DMS153 treated with DMSO at 0.1 percent for 48 hours (cell line): ENCODE data around the gene SP2.
A peak's percentile ranks its signal among the peaks of the same experiment; 100 is the strongest.

ENCODE experiments used
- DNase-seq: peaks from one replicate; lab custom pipeline; 2025; ENCODE audit not compliant: unreplicated experiment; lab: John Stamatoyannopoulos, UW

The SP2 gene

GRCh38 chr17:47895856-47896671 lies at the start of gene SP2:
Gene SP2, plus strand, starts transcription at chr17:47896236. Its CDS starts 51 bp downstream, at chr17:47896287.
- peak; percentile 100 for DNase-seq

GRCh38 chr17:47846716-47847340 lies 49.2 kb upstream of the SP2 start:
- DNase-seq: no peak

GRCh38 chr17:47847341-47848197 lies 48.5 kb upstream of the SP2 start:
- DNase-seq: no peak

DNA sequence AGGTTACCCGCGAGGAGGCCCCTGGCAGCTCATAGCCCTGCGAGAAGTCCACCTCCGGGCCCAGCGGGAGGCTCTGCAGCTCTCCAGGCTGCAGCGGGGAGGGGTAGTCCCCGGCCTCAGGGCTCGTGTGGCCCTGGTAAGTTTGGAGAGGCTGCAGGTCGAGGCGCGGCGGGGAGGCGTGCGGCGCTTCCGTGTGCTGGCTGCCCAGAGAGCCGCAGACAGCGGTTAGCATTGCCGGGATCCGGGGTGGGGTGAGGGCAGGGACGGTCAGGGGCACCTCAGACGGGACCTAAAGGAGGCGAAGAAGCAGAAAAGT lies 47.9 kb upstream of the SP2 start:
- no peak for DNase-seq

GRCh38 chr17:47850373-47850691 lies 45.7 kb upstream of the SP2 start:
- no peak for DNase-seq

- DNase-seq: peak; percentile 63
Observed at GRCh38 chr17:47850692-47851573, 45.1 kb upstream of the SP2 start, which contains the start of gene SP6. Gene SP6, minus strand, starts transcription at chr17:47851163. Its CDS starts 2,734 bp downstream, at chr17:47848429.

GRCh38 chr17:47851764-47852112 lies 44.3 kb upstream of the SP2 start:
- DNase-seq: no peak

DNA sequence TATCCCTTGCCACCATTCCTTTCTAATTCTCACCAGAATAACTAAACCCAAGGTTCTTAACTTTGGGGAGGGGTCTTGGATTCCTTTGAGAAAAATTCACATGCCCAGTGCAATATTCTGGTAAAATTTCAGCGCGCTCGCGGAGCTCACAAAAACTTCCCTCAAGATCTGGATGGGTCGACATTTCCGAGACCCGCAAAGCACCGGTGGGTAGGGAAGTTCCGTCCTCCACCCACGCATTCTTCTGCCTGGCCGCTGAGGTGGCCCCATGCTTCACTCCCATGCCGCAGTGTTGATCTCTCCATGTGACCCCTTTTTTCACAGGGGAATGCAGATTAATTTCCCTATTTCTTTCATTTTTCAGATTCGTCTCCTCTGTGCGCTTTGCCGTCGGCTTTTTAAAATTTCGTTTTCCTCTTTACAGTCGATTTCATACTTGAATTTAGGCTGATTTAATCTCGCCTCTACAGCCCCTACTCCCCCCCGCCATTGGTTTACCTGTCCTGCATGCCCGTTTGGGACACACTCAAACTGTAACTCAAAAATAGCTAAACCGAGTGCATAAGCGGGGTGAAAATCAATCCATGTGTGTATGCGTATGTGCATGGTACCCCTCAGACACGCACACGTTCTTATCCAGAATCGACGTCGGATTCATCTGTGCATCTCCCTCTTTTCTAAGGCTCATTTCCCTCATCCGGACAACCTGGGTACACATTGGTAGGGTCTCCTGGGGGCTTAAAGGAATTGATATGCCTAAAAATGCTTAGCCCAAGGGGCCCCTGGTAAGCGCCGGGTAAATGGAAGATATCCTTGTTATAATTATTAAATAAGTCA lies 43.7 kb upstream of the SP2 start:
- no peak for DNase-seq

- no peak for DNase-seq
Observed at GRCh38 chr17:47853616-47854015, 42.4 kb upstream of the SP2 start.

DNA sequence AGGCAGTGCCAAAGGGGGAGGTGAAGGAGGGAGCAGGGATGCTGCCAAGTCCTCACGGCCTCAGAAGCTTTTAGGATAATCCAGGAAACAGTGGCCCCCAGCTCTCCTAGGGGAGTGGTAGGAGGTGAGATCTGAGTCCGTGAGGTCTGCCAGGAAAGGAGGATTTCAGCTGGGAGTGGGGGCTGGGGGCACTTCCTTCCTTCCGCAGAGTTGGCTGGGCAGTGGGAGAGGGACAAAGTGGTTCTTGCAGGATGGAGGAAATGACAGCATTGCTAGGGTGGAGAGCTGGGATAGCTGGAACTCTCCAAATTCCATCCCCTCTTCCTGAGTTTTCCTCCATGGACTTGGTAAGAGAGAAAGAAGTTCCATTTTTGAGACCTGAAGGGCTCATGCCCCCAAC lies 40.3 kb upstream of the SP2 start:
- DNase-seq: no peak

- no peak for DNase-seq
Observed at GRCh38 chr17:47856830-47857229, 39.2 kb upstream of the SP2 start.

- no peak for DNase-seq
Observed at GRCh38 chr17:47857551-47858455, 38.2 kb upstream of the SP2 start.

DNA sequence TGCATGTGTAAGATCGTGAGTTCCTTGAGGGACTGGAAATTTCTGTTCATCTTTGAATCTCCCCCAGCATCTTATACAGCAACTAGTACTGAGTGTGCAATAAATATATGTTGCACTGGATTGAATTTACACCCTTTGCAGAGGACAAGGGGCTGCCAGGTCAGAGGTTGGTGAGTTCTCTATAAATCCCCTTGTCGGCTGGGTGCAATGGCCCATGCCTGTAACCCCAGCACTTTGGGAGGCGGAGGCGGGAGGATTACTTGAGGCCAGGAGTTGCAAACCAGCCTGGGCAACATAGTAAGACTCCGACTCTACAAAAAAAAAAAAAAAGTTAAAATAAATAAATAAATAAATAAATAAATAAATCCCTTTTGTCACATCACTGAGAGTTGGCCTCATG lies 35.6 kb upstream of the SP2 start:
- DNase-seq: no peak

GRCh38 chr17:47862621-47863440 lies 33.2 kb upstream of the SP2 start:
- DNase-seq: no peak

DNA sequence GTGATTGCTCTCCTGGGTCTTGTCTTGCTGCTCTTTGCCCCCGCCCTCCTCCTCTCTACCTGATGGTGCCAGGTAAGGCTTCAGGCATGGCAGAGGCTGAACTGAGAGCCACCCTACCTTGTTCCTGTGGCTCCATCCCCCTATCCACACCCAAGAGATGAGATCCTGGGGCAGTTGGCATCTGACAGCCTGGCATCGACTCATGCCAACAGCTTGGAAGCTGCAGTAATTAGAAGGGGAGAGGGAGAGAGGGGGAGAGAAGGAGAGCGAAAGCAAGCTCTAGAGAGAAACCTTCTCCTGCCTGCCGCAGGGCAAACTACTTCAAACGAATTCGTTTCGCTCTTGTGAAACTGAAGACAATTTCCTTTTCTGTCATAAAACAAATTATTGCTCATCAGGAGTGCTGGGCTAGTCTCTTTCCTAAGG lies 31.2 kb upstream of the SP2 start:
- DNase-seq: no peak

GRCh38 chr17:47866941-47867340 lies 29.1 kb upstream of the SP2 start:
- DNase-seq: no peak

DNA sequence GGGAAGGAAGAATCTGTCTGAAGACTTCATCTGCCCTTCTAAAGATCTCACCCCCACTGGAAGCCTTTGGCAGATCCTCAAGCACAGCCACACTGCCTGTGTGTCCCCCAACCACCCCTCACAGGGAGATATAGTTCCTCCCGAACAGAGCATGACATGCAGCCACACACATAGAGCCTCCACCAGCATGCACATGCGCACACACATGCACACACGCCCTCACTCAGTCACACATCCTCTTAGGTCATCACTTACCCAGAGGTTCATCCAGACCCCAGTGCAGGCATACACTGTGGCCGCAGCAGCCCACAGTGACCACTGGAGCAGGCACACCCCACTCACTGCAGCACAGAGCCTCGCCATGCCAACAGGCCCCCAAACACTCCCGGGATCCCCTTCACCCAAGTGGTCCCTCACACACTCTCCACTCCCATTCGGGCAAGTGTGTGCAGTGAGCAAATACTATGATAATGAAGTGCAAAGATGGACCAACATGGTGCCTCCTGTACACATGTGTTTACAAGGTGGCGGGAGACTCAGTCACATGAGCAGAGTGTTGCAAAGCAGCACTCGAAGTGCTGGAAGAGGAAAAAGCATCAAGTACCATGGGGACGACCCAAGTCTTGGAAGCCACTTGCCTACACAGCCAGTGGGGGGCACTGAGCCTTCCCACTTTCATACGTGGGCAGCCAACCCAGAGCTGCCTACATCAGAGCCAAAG lies 28.1 kb upstream of the SP2 start:
- DNase-seq: no peak

DNA sequence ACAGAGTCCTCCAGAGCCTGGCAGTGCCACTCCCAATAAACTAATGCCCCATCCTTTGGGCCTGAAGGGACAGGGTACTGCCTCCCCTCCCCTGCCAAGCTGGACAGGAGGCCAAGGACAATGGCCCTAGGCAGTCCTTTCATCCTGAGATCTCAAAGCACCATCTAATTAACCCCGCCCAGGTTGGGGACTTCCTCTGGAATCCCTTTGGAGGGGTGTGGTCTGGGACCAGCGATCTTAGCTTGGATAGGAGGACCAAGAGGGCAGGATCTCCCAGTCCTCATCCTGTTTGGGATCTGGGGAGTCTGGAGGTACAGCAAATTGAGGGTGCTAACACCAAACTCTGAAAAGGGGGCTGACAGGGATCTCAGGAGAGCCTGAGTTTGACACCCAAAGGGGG lies 26.9 kb upstream of the SP2 start:
- DNase-seq: no peak
